GM21367 (cell line): ENCODE results near the gene PLPP7.
"Not testable (repeated sequence)": the region's sequence is repeated elsewhere in the genome, so short reads cannot be mapped to it uniquely, and the experiment has no call there.

Source experiments
- ATAC-seq: cut with Tn5 transposase; IDR thresholded peaks from one replicate; pipeline ENCODE4 v1.9.1; 2021; ENCODE audit not compliant: unreplicated experiment

PLPP7 gene

DNA sequence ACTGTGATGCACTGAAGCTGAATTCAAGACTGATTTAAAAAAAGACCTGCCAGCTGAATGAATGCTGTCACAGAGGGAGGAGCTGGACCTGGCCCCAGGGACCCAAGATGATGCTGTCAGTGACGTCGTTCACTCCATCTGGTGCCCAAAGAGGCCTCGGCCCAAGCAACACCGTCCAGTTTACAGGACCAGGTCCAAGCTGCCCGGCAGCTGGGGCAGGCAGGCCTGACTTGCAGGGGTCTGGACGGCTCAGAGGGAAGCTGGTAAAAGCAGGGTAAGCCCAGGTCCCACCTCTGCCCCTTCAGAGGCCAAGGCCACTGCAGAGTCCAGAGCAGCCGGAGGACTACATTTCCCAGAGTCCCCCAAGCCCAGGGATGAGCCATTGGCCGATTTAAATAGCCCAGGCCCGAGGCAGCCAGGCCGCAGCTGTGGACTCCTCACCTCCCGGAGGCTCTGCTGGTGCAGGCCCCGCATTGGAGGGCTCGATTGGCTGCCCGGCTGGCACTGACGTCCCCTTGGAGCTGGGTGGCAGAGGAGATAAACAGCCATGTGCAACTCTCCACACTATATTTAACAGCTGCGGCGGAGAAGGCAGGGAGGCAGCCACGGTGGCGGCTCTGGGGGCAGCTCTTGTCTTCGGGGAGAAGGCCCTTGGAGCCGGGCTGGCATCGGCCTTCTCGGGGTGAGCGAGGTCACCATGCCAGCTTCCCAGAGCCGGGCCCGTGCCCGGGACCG is at the start of gene PLPP7:
Gene PLPP7 (plus strand): TSS at position 423 of the 735 bp plus-strand sequence. CDS start 275 bp downstream, at position 698.
- no peak for ATAC-seq

GRCh38 chr9:131240047-131240921 is 49.2 kb upstream of the PLPP7 start:
- no peak for ATAC-seq

- not testable (repeated sequence) for ATAC-seq
Observed at GRCh38 chr9:131244331-131244730, 45.2 kb upstream of the PLPP7 start.

DNA sequence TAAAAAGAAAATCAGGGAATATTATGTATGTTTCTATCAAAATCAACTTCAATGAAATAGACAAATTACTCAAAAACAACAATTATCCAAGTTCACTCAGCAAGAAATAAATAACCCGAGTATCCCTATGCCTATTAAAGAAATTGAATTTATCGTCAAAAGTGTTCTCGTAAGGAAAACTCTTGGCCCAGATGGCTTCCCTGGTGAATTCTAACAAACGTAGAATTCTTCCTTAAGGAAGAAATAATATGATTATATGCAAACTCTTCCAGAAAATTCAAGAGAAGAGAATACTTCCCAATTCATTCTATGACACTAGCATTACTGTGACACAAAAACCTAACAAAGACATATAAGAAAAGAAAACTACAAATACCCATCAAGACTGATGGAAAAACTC is 42.9 kb upstream of the PLPP7 start:
- no peak for ATAC-seq

GRCh38 chr9:131252120-131252519 is 37.4 kb upstream of the PLPP7 start:
- ATAC-seq = no peak

GRCh38 chr9:131253891-131254491 is 35.5 kb upstream of the PLPP7 start:
- no peak for ATAC-seq

DNA sequence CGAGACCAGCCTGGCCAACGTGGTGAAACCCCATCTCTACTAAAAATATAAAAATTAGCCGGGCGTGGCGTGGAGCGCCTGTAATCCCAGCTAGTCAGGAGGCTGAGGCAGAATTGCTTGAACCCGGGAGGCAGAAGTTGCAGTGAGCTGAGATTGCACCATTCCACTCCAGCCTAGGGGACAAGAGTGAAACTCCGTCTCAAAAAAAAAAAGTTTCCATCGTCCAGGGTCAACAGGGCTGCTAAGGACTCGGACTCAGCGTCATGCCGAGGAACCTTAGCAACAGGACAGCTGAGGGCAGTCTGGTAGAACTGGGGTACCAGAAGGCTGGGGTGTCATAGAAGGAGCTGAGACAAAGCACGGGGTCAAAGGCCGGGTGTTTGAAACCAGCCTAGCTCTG is 34.9 kb upstream of the PLPP7 start:
- ATAC-seq = no peak

DNA sequence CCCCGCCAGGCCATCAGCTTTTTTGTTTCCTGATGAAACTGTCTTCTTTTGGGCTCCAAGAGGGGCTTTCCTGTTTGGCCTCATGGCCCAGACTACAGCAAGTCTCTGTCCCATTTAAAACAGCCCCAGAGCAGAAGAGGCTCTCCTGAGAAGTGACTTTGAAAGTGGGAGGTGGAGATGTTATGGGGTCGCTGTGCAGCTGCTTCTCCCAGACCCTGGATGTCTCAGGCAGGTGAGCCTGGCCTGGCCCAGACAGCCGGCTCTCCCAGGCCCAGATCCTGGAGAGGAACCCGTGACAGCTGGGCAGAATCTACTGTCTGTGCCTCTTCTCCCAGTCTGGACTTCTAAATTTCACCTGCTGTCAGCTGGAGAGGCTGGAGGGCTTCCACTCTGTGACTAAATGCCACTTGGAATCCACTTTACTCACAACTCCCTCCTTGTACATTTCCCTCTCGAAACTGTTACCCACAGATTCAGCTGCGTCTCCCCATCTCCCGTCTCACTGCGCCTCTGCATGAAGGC is 33.8 kb upstream of the PLPP7 start:
- no peak for ATAC-seq

- no peak for ATAC-seq
Observed at GRCh38 chr9:131257266-131258025, 32.1 kb upstream of the PLPP7 start.

- no peak for ATAC-seq
Observed at GRCh38 chr9:131258186-131258585, 31.3 kb upstream of the PLPP7 start.

GRCh38 chr9:131258698-131259431 is 30.7 kb upstream of the PLPP7 start:
- ATAC-seq = no peak

- ATAC-seq = no peak
Observed at GRCh38 chr9:131259432-131259898, 30.1 kb upstream of the PLPP7 start.

DNA sequence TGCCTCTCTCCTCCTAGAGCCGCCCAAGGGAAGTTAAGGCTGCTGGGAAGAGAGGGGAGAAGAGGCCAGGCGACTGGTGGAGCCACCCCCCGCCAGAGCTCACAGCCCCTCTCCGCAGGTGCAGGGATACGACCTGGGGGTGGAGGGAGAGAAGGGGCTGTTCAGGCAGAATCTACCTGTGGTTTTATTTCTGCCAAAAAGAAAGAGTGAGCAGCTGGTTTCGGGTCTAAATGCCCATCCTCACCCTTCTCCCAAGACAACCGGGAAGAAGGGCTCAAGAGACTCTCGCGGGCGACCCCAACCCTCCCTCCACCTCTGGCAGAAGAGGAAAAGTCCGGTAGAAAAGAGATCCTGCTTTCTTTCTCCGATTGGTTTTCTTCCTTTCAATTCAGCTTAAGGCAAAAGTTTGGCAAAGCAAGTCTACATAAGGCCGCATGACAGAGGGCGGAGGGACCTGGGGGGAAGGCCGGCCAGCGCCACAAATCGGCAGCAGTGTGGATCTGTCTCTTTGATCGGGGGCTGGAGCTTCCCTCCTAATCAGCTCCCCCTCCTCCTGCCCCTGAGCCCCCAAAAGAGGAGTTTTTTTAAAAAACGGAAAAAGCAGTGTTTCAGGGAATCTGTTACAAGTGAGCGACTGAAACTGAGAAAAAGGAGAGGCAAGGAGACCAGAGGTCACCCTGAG is 29.5 kb upstream of the PLPP7 start:
- no peak for ATAC-seq

- ATAC-seq = no peak
Observed at GRCh38 chr9:131260751-131261452, 28.6 kb upstream of the PLPP7 start.

- ATAC-seq = no peak
Observed at GRCh38 chr9:131262327-131263032, 27.0 kb upstream of the PLPP7 start.

DNA sequence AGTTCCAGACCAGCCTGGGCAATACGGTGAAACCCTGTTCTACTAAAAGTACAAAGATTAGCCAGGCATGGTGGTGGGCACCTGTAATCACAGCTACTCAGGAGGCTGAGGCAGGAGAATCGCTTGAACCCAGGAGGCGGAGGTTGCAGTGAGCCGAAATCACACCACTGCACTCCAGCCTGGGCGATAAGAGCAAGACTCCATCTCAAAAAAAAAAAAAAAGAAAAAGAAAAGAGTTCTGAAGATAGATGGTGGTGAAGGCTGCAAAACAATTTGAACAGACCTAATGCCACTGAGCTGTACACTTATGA is 26.5 kb upstream of the PLPP7 start:
- ATAC-seq = not testable (repeated sequence)

DNA sequence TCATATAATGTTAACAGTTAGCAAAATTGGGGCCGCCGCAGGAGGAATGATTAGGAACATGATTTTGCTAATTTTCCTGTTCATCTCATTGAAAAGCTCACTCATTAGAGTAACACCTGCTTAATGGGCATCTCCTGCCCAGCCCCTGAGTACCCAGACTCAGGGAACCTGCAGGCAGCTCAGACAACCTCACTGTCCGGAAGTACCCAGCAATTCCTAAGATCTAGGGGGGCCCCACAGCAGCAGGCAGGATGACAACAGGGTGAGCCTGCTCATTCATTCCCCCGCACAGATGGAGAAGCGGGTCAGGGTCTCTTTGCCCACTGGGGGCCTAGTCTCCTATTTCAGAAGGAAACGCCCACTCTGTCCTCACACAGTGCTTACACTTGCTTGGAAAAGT is 25.8 kb upstream of the PLPP7 start:
- no peak for ATAC-seq

- ATAC-seq = no peak
Observed at GRCh38 chr9:131264231-131264630, 25.3 kb upstream of the PLPP7 start.
